Mucosa of gallbladder (tissue), 1 donor: Measurements from ENCODE around the gene TGM4. TPM values are rescaled to one million over a fixed set of nuclear protein-coding genes. Genes with fewer than 3 reads are reported as not detected.
"Not testable (repeated sequence)": the region's sequence is repeated elsewhere in the genome, so short reads cannot be mapped to it uniquely, and the experiment has no call there.

Source experiments
- DNase-seq: peaks from one replicate; pipeline ENCODE4 v3.0.0-alpha.2; 2020; ENCODE audit warnings: low spot score
- total RNA-seq: library from RNA; stranded (reverse); gene quantifications from one replicate; pipeline ENCODE4 v1.2.1, GENCODE V29; 2021
- donor health status: DM: no; HTN: no; CAD: no.

The TGM4 gene
- total RNA-seq: not detected

DNA sequence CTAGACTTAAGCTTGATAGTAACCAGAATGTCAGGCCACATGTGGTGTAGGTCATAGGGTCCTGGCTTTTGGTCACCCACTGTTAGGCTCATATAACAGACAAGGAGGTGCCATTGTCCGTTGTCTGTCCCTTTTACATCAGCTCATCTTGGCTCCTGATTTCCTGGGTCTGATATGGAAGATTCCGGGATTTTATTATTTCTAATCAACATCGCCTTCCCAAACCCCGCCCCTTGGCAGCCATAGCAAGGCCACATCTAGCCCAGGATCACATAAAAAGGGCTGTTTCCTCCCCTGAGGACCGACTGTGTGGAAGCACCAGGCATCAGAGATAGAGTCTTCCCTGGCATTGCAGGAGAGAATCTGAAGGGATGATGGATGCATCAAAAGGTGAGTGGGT is at the start of gene TGM4:
TSS of gene TGM4 (plus strand) at position 301 of the 400 bp plus-strand sequence. CDS start at position 372, 71 bp downstream.
- no peak for DNase-seq

- DNase-seq: no peak
These were observed 49.0 kb upstream of the TGM4 start for GRCh38 chr3:44825264-44825925.

DNA sequence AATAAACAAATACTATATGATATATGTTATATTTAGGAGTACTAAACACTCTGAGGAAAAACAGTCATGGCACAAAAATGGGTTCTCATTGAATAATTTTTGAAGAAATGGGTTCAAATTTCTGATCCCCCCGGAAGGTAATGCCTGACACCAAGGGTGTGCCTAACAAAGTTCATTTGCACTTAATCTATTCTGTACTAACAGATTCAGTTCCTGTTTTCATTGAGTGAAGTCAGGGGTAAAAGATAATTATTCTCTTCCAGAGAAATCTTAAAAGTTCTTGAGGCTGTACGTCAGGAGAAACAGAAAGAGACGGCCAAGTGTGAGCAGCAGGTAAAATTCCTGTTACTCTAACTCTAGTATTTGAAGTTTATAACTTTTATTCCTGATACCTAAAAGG is 47.2 kb upstream of the TGM4 start:
- DNase-seq: no peak

DNA sequence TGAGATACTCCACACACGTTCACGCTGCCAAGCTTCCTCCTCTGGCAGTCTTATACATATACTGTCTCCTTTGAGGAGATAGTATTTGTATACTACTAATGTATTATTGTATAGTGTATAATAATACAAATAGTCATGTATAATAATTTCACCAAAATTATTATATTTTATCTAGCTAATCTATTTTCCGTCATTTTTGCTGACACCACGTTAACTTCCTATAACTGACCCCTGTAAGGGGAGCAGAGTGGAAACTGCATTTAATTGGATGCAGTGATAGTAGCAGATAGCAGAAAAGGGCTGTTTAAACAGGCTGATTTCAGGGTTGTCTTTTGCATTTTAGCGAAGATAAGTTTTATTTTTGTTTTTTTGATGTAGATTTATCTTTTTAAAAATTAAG is 43.2 kb upstream of the TGM4 start:
- DNase-seq: no peak

DNA sequence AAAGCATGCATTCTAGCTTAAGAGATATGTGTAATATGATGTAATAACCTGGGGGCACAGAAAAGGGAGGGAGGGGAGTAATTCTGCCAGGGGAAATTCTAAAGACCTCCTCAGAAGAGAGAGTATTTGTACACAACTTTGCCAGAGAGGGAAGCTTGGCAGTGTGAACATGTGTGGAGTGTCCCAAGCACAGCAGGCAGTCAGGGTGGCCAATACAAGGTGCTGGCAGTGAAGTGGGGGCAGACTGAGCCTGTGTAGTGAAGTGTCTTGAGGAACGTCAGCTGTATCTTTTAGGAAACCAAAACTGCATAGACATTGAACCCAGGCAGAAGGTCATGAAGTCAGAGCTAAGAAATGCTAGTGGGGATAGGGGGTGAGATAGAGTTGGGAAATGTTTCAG is 42.4 kb upstream of the TGM4 start:
- DNase-seq: no peak

- no peak for DNase-seq
These were observed 41.4 kb upstream of the TGM4 start for GRCh38 chr3:44832965-44833364.

GRCh38 chr3:44833394-44833793 is 41.0 kb upstream of the TGM4 start:
- DNase-seq: no peak

DNA sequence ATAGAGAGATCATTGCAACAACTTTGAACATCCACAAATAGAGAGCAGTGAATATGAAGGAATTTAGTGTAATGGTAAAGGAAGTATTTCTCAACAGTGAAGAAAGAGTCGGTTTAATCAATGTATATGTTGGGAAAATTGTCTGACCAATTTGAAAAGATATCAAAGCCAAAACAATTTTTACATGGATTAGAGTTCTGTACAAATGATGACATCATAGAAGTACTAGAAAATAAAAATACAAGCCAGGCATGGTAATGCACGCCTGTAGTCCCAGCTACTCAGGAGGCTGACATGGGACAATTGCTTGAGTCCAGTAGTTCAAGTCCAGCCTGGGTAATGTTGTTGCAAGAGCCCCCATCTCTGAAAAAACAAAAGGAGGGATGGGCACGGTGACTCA is 38.7 kb upstream of the TGM4 start:
- no peak for DNase-seq

- DNase-seq: no peak
These were observed 32.0 kb upstream of the TGM4 start for GRCh38 chr3:44842376-44842775.

- DNase-seq: peak; percentile 37
These were observed 28.6 kb upstream of the TGM4 start for GRCh38 chr3:44845528-44846520.

- DNase-seq: no peak
These were observed 25.8 kb upstream of the TGM4 start for GRCh38 chr3:44848634-44849033.

DNA sequence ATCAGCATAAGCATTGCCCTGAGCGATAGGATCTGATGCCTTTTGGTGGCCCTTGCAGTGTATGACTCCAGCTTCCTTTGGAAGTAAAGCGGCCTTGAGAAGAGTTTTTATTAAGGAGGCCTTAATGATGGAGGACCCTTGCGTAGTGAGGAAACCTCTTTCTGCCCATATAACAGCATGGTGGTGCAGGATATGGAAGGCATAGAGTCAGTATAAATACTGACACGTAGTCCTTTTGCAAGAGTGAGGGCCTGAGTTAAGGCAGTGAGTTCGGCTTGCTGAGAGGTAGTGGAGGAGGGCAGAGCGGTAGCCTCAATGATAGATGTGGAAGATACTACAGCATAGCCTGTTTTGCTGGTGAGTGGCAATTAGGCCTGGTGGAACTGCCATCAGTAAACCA is 17.7 kb upstream of the TGM4 start:
- DNase-seq: not testable (repeated sequence)

- no peak for DNase-seq
These were observed 14.3 kb upstream of the TGM4 start for GRCh38 chr3:44860117-44860516.

GRCh38 chr3:44861412-44862225 is 12.8 kb upstream of the TGM4 start, which contains the start of gene TMEM42:
Gene TMEM42 (plus strand): TSS chr3:44861912. CDS start chr3:44861925, 13 bp downstream.
- DNase-seq: peak; percentile 91

DNA sequence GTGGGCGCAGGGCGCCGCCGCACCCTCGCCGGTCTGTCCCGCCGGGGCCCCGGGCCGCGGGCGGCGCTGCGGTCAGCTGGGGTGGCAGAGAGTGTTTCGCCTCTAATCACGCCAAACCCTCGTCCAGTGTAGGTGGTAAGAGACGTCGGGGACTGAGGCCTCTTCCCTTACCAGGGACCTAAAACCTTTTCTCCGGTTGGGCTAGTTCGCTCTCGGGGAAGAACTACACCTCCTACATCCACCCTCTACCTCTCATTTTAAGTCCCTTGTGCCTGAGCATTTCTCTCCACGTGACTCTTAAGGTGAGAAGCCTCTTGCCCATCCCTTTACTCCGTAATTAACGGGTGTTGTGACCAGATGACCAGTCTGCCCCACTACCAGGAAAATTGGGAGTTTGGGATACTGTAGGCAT is 12.2 kb upstream of the TGM4 start:
- no peak for DNase-seq

DNA sequence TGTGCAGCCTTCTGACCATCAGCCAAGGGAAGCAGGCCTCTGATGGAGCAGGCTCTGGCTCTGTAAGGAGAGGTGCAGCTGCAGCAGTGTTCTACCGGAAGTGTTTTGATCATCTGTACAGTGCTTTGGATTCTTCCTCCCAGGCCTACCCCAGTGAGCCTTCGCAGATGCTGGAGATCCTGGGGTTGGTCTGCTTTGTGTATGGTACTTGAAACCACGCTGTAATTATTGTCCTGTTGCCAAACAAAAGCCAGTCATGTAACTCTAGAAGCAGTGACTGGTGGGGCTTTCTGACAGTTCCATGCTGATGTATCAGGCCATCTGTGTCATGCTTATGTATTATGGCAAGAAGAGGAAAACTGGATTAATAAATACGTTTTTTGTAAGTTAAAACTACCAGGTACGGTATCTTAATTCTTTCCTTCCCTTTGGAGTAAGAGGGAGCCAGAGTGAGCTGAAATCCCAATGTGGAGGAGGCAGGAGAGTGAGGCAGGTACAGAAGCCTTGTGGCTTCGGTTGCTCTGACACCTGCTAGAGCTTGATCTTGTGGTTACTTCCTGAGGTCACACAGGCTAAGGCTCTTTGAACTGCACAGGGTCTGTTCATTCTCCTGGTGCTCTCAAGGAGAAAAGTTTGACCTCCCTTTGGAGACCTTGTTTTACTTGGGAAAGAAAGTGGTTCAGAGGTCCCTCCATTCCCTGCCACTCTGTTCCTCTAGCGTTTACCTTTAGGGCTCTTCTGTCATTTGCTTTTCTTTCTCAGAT is 9.0 kb upstream of the TGM4 start:
- DNase-seq: no peak

GRCh38 chr3:44867421-44868111 is 6.8 kb upstream of the TGM4 start:
- no peak for DNase-seq

DNA sequence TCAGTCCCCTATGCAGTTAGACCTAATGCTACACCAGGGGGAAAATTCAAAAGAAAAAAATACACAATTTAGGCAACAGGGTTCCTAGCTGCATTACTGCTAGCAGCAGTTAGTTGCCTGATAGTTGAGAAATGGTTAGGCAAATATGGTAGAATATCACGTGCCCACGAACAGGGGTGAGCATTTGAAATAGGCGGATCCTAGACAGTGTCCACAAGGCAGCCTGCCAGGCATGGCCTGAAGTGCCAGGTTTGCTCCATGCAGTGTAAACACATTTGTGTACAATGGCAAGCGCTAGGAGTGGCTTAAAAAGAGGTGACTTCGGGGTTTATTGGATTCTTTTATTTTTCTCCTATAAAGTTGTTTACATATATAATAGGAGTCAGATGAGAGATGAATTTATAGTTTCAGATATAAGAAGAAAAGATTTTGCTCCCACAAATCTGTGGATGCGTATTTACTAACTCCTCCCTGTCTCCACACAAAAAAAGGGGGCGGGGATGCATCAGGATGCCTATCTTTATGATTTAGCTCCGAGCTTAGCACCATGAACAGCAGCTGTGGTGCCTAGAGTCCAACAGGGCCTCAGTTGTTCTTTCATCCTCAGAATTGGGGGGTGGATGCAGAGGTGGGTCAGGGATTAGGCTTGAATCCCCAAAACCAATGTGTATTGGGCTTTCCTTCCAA is 3.9 kb upstream of the TGM4 start:
- no peak for DNase-seq

GRCh38 chr3:44875596-44875995 is 1.2 kb downstream of the TGM4 start:
- DNase-seq: no peak

GRCh38 chr3:44877333-44877732 is 2.9 kb downstream of the TGM4 start:
- DNase-seq: no peak
